Left renal cortex interstitium (tissue), 4 donors: ENCODE data around the gene UBE2E2. TPM values are rescaled to one million over a fixed set of nuclear protein-coding genes. Genes with fewer than 3 reads are reported as not detected.
"Not testable (repeated sequence)": the region's sequence is repeated elsewhere in the genome, so short reads cannot be mapped to it uniquely, and the experiment has no call there.

Source experiments
- DNase-seq, 4 donors: peaks; one replicate each; pipeline ENCODE4 v3.0.0-alpha.2; 2013; ENCODE audit warnings: low read depth in 4 of 4, low spot score in 2 of 4, missing footprints in 1 of 4
- polyA plus RNA-seq, 4 donors: library from polyadenylated mRNA; unstranded; fragments of 120-200 nt; gene quantifications; one replicate each; pipeline ENCODE4 v1.2.1, GENCODE V29; 2013; ENCODE audit not compliant: insufficient read length in 4 of 4

UBE2E2 gene
- polyA plus RNA-seq, 4 donors, result 49.7 to 57.3 (median 55.0) TPM

- no peak for DNase-seq
Measured at GRCh38 chr3:23595851-23596250, 392.7 kb downstream of the UBE2E2 start.

- no peak for DNase-seq
Measured at GRCh38 chr3:23600167-23600871, 397.2 kb downstream of the UBE2E2 start.

GRCh38 chr3:23601091-23601822, 398.1 kb downstream of the UBE2E2 start:
- DNase-seq, result no peak

- peak in 1 of 4 donors; percentile 39 for DNase-seq
Measured at GRCh38 chr3:23602971-23603370, 399.8 kb downstream of the UBE2E2 start.

- DNase-seq, result no peak
Measured at GRCh38 chr3:23607184-23607847, 404.2 kb downstream of the UBE2E2 start.

- DNase-seq, result no peak
Measured at GRCh38 chr3:23608650-23609049, 405.5 kb downstream of the UBE2E2 start.

- no peak for DNase-seq
Measured at GRCh38 chr3:23611737-23612295, 408.7 kb downstream of the UBE2E2 start.

GRCh38 chr3:23612296-23612891, 409.3 kb downstream of the UBE2E2 start:
- DNase-seq, result no peak

GRCh38 chr3:23615068-23615467, 411.9 kb downstream of the UBE2E2 start:
- DNase-seq, result no peak

GRCh38 chr3:23618475-23618874, 415.3 kb downstream of the UBE2E2 start:
- not testable (repeated sequence) for DNase-seq

- DNase-seq, result no peak
Measured at GRCh38 chr3:23619705-23620637, 416.8 kb downstream of the UBE2E2 start.

GRCh38 chr3:23620638-23621015, 417.5 kb downstream of the UBE2E2 start:
- DNase-seq, result no peak

GRCh38 chr3:23623844-23624243, 420.7 kb downstream of the UBE2E2 start:
- no peak for DNase-seq

GRCh38 chr3:23624305-23624704, 421.2 kb downstream of the UBE2E2 start:
- no peak for DNase-seq

- DNase-seq, result no peak
Measured at GRCh38 chr3:23626442-23626841, 423.3 kb downstream of the UBE2E2 start.

- DNase-seq, result no peak
Measured at GRCh38 chr3:23629181-23629894, 426.2 kb downstream of the UBE2E2 start.

- DNase-seq, result no peak
Measured at GRCh38 chr3:23633261-23633960, 430.3 kb downstream of the UBE2E2 start.

- no peak for DNase-seq
Measured at GRCh38 chr3:23637339-23637738, 434.2 kb downstream of the UBE2E2 start.
